CD4-positive, alpha-beta T cell treated with Interleukin-2 at 100 ng/mL for 4 hours (primary cell): ENCODE results near the gene KCNMB2.
"Not testable (repeated sequence)": the region's sequence is repeated elsewhere in the genome, so short reads cannot be mapped to it uniquely, and the experiment has no call there.

Experiments used
- DNase-seq: peaks from one replicate; pipeline ENCODE4 v3.0.0-alpha.2; 2020; ENCODE audit warnings: low spot score

The KCNMB2 gene

DNA sequence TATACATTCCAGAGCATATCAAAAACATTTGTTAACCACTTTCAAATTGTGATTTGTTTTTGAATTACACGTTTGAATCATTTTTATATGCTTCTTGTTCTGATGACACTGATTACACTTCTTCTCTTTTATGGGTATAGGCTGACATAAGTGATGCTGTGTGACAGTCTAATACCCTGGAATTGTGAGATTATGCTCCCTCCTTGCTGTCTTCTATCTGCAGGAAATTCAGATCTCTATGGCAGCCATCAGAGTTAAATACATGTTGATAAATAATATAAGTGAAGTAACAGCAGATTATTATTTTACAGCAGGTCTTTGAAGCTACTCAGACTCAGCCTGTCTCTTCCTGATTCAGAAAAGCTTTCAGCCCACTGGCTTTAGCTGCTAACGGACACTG, 286.5 kb downstream of the KCNMB2 start:
- DNase-seq, result no peak

DNA sequence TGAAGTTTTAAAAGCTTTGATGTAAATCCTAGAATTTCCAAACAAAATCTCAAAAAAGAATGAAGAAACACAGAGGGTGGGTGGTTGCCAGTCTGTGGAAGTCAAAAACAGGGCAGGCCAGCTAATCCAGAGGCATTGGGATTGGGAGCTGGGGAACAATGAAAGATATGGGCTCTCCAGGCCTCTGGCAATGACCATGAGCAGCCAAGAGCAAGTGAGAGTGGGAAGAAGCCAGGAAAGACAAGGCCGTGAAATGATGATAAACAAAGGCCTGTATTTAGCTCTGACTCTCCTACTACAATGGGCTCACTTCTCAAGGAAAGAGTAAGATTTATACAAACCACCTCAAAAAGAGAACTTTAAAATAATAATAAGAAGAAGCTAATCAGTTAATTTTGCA, 286.9 kb downstream of the KCNMB2 start:
- DNase-seq, result no peak

DNA sequence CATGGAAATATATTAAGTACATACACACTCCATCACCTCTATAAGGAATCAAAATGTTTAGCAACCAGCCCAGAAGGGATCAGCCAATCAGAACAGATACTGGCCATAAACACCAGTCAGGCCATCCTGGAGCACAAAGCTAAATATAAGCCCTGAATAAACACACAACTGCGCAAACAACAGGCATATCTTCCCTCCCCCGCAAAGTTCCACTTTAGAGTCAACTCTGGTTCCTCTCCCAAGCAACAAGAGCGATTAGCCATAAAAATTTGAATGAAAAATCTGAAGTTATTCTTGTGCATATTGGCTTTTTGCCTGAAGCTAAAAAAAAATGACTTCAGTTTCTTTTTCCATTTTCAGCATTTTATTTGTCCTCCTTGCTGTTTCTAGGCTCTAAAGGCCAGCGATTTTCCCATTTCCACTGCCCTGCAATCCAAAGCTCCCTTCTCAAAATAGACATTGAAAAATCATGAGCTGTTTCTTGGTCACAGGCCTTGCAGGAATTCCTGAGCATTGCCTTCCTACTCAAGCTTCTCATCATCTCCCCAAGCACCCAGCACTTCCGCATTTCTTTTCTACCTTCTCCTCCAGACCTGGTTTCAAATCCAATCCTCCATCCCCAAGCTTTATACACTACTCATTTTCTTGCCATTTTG, 287.5 kb downstream of the KCNMB2 start:
- DNase-seq, result no peak

DNA sequence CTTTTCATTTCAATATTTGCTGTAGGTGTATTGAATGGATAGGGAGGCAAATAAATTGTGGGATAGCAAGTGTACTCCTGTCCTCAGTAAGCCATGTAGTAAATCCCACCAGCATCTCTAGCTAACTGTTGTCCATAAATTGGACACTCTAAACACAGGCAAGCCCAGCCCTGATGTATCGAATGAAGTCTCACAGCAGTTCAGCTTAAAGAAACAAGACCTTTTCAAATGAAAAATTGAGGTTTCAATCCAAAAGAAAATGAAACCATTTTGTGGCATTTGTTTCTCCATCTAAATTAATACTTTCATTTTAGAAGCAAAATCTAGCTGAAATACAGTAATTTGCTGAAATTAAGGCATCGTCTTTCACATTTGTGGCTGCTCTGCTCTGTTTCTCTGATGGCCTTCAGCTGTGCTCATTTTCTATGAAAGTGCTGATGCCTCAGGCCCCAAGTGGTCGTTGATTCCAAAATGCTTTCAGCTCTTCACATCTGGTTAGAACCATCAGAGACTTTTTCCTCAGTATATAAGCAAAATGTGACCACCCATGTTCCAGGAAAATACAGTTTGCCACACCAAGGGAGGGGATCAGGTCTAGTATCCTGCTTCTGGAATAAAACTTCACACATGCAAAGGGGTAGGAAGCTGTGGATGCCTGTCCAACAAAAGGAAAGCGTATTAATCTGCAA, 290.3 kb downstream of the KCNMB2 start:
- DNase-seq, result no peak

DNA sequence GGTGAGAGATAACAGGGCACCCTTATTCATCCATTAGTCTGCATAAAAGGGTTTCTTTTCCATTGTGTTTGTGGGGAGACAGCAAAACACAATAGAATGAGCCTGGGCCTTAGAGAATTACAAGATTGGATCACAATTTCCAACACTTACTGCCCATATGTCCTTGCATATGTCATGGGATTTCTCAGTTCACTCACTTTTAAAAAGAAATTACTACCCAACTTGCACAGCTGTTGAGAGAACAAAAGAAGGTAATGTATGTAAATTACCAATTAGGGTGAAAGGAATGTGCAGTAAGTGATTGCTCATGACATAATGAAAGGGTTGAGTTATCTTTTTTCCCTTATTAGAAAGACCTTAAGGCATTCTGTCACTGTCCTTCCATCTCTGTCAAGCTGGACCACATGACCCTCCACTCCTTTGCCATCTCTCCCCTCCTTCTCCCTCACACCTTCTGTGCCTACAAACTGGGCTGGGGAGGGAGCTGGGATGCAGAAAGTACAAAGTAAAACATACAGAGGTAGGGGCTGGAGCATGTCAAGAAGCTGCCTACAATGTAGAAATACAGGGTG, 291.1 kb downstream of the KCNMB2 start:
- DNase-seq, result no peak

DNA sequence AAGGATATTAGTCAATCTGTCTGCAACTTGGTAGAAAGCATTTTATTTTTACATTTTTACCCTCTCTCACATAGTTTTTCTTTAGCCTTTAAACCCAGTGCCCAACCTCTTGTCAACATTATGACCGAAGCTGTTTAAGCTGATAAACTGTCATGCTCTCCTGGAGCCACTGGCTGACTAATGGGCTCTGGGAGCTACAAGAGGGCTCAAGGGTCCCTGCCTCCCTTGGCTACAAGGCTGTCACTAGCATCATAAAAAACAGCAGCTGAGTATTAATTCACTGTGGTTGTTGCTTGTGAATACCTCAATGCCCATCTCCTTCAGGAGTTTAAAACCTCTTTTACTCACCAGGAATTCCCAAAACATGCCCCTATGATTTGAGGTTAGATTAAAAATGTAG, 297.5 kb downstream of the KCNMB2 start:
- no peak for DNase-seq

DNA sequence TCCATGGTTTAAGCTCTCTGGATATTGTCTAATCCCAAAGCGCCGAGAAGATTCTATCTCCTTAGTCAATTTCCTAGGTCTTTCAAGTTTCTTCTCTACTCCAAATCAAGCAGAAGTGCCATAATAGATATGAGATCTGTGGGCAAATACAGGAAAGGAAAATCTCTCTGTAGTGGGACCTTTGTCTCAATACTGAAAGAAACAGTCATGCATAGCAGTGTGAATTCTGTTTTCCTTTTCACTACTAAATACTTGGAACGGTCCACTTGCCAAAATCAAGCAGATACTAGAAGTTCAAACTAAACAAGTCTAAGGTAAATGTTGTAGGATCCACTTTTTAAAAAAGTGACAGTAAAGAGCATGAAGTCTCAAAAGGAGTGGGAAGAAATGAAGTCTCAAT, 298.8 kb downstream of the KCNMB2 start:
- DNase-seq, result no peak

DNA sequence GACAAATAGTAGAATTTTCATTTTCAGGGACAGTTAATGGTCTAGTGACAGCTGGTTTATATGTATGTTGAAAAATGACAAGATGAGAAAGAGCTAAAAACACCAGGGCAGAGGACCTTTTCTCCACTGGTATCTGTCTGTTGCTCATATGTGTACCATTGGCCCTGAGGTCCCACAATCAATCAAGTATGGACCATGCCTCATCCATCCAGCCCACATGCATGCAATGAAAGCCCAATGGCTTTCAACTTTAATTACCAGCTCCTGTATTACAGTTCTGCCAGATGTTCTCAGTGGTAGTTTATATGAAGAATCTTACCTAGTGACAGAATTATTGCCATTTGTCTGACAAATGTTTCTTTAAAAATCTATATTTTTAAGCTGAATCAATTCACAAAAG, 301.3 kb downstream of the KCNMB2 start:
- no peak for DNase-seq

DNA sequence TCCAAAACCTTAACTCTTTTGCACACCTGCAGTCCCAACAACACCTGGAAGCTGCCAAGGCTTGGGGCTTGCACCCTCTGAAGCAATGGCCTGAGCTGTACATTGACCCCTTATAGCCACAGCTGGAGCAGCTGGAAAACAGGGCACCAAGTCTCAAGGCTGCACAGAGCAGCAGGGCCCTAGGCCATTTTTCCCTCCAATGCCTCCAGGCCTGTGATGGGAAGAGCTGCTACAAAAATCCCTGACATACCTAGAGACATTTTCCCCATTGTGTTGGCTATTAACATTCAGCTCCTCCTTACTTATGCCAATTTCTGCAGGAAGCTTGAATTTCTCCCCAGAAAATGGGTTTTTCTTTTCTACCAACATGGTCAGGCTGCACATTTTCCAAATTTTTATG, 304.4 kb downstream of the KCNMB2 start:
- no peak for DNase-seq

DNA sequence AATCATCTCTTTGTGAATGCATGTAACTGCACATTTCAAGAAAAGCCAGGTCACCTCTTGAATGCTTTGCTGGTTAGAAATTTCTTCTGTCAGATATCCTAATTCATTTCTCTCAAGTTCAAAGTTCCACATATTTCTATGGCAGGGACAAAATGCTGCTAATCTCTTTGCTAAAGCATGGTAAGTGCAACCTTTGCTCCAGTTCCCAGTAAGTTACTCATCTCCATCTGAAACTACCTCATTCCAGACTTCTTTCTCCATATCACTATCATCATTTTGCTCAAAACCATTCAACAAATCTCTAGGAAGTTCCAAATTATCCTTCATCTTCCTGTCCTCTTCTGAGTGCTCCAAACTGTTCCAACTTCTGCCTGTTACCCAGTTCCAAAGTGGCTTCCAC, 304.8 kb downstream of the KCNMB2 start:
- DNase-seq, result no peak

DNA sequence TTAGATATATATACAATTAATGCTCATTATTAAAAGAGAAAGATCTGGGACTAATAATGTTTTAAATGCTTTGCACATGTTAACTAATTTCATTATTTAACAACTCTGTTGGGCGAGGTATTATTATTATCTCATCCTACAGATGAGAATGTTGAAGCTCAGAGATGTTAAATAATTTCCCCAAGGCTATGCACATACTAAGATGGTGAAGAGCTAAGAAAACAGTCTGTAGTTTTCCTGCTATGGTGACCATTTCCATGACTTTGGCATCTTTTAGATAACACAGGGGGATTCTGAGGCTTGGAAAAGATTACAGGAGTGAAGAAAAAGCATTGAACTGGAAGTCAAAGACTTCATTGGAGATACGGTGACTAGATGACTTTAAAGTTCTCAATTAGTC, 308.7 kb downstream of the KCNMB2 start:
- DNase-seq, result no peak

DNA sequence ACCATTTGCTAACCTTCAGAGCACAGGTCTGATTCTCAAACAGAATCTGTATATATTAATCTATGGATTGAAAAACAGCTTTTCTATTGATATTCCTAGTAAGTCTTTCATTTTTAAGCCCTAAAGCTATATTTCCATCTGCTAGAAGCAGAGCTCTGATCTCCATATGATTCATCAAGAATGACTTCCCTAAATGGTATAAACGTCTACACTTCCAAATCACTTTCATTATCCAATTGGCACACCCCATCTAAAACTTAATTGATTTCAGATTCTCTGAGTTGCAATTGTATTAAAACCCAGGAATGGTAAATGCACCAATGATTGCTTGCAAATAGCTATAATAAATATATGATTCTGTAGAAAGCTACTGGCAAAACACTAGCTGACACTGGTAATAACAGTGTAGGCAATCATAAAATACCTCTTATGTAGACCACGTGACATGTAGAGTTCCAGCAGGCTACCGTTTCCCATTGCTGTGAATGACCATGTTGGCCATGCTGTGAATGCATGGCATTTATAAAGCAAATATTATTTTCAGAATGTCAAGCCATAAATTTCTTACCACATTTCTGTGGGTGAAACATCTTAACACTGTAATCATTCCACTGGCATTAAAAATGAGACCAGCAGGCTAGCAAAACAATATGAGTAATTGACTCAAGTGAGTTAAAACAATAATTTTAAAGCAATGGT, 309.3 kb downstream of the KCNMB2 start:
- DNase-seq, result no peak

DNA sequence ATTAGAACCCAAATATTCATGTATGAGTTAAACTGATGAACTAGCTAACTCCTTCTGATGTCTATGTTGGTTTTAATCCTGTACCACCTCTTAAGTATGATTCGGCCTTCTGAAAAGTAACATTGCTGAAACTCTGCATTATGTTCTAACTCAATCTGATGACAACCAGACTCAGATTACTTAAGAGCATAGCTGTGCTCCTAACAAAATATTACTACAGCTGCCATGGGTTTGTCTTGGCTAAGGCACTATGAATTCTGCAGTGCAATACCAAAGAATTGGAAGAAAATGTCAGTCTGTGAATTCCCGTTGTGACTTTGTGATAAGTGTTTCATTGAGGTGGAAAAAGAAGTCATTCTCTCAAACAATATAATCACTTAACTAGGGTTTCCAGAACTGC, 311.0 kb downstream of the KCNMB2 start:
- no peak for DNase-seq

DNA sequence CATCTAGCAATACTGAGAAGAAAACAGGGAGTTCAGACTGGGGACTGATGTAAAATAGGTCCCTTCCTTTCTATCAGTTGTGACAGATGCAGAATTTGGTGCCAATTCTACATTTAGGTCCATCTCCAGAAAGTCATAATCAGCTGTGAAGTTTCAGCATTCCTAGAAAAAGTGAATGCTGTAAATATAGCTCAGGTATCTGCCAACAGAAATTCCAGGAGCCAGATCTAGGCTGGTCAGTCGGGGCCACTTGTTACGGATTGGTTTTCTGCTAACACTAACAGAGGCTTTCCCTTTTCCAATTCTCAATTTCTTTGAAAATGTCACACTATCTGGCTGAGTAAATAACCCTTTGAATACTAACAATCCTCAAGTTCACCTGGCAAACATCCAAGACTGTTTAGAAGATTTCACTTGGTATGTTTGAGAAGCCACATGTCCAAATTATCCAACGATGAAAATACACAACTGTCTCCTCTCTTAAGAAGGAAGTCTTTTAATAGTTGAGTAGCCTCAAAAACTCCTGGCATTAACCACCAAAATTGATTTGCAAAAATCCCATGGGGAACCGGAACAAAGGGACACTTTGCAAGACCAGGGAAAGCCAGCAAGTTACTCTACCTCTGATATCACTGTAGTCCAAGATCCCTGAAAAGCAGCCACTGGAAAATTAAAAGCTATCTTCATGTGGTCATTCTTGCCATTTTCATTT, 313.1 kb downstream of the KCNMB2 start:
- no peak for DNase-seq

DNA sequence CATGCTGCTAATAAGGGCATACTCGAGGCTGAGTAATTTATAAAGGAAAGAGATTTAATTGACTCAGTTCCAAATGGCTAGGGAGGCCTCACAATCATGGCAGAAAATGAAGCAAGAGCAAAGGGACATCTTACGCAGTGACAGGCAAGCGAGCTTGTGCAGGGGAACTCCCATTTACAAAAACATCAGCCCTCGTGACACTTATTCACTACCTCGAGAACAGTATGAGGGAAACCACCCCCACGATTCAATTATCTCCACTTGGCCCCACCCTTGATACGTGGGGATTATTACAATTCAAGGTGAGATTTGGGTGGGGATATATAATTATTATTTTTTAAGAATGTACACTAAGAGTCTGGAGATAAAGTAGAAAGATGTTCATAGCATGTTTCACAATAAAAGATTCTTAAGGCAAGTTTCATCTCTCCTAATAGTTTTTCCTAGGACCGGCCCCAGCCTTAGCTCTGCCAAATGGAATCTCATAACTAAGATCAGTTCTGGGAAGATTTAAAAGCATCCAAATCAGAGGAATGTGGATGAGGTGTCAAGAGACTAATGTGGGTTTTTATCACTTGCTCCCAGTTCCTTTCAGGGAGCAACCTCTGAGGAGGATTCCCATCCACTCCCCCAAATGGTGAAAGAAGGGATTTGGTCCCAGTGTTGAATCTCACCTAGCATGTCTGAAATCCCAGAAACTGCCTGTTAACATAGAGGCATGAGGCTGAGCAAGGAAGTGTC, 314.4 kb downstream of the KCNMB2 start:
- no peak for DNase-seq

DNA sequence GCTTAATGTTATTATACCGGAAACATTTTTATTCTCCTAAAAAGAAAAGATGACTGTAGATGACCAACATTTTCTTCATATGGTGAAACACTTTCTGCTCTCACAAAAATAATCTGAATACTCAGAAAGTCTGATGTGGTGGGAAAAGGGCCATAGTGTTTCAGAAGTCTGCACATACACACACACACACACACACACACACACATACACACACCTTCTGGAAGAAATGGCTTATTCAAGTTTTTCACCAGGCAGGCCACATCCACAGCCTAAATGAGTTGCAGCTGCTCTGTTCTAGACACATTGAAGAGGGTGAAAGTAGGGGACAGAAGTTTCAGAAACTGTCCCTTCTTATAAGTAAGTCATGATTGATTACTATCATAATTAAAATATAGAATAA, 315.3 kb downstream of the KCNMB2 start:
- no peak for DNase-seq

DNA sequence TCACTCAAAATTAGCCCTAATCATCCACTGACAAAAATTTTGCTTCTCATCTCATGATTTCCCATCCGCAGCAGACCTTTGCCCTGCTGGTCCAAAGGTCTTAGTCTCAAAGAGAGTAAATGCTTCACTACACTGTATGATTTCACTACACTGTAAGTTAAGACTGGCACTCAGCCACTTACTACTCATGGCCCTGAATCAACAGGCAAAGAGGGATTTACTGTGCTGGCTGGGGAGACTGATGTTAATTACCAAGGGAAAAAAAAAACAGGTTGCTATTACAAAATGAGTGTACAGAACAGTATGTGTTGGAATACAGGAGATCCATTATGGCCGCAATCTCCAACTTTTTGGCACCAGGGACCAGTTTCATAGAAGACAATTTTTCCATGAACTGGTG, 320.6 kb downstream of the KCNMB2 start:
- DNase-seq, result no peak

DNA sequence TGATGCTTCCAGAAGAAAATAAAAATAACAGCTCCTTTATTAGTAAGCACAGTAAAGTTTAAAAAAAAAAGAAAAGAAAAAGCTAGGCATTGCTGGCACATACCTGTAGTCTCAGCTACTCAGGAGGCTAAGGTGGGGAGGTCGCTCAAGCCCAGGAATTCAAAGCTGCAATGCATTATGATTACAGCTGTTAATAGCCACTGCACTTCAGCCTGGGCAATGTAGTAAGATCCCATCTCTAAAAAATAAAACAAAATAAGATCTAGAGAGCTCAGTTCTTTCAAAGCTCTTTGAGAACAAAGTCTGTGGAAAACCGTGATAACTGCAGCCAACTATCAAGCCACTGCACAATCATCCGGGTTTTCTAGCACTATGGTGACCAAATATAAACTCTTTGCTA, 323.1 kb downstream of the KCNMB2 start:
- DNase-seq, result no peak

DNA sequence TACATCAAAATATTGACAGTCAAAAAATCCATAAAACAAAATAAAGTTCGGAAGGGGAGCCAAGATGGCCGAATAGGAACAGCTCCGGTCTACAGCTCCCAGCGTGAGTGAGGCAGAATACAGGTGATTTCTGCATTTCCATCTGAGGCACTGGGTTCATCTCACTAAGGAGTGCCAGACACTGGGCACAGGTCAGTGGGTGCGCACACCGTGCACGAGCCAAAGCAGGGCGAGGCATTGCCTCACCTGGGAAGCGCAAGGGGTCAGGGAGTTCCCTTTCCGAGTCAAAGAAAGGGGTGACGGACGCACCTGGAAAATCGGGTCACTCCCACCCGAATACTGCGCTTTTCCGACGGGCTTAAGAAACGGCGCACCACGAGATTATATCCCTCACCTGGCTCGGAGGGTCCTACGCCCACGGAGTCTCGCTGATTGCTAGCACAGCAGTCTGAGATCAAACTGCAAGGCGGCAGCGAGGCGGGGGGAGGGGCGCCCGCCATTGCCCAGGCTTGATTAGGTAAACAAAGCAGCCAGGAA, 323.7 kb downstream of the KCNMB2 start:
- DNase-seq, result not testable (repeated sequence)

DNA sequence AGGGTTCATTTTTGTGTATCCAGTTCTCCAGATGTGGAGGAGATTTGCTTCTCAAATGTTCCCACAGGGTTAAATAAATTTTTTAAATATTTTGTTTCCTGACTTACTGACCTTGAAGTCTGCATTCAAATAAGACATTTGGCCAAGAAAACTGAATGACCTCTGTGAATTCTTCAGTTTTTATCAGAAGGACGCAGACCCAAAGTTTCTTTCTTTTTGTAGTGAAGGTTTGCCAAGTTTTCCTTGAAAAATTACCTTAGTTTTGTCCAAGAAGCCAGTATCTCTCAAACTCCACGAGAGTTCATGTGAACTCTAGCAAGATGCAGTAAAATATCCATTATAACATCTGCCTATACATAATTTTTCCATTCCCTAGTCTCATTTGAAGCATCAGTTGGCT, 332.4 kb downstream of the KCNMB2 start:
- no peak for DNase-seq

DNA sequence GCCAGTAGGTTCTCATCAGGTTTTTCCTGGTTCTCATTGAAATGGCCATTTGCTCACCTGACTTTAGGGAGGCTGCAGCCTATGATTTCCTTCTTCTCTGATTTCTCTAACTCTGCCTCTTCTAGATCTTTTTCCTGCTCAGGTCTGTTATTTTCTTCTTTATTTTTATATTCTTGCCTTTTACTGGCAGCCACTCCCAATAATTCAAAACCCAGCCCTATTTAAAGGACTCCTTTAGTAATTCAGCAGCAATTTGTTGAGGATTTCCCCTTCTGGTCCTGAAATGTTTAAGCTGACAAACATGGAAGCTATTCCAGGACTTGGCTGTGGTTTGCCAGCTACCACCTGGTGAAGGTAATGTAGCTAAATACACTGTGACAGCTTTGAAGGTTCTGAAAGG, 333.8 kb downstream of the KCNMB2 start:
- DNase-seq, result no peak

DNA sequence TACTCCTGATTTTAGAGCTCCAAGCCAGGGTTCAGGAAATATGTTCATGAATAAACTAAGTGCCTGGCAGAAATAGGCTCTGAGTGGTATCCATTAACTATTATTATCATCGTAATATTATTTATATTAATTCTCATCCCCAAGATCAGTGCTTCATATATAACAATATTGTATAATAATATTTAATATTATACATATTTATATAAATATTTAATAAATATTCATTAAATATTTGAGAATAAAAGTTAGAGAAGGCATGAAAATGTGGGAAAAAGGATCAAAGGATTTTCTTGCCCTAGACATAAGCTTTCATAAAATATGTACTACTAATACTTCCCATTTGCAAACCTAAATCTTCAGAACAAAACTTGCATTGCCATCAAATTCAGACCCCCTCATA, 338.9 kb downstream of the KCNMB2 start:
- DNase-seq, result no peak
